Fibroblast of pulmonary artery (primary cell): ENCODE measurements around the gene SLAIN1.
A peak's percentile ranks its signal among the peaks of the same experiment; 100 is the strongest.

Experiments
- DNase-seq: peaks from one replicate; pipeline ENCODE4 v3.0.0-alpha.2; 2010; ENCODE audit warnings: low read depth
- H3K4me3 ChIP-seq: replicated peaks from 2 replicates; pipeline ENCODE4 v1.5.1; 2011; ENCODE audit warnings: low read depth, mild to moderate bottlenecking, control low read depth, low read length, moderate library complexity
- TF ChIP-seq, protein P1 (sequence below): IDR thresholded peaks from 2 replicates; pipeline ENCODE4 v1.5.1; 2011; ENCODE audit warnings: mild to moderate bottlenecking, control low read depth, low read length, inconsistent platforms; ENCODE audit errors: missing control alignments

The SLAIN1 gene

DNA sequence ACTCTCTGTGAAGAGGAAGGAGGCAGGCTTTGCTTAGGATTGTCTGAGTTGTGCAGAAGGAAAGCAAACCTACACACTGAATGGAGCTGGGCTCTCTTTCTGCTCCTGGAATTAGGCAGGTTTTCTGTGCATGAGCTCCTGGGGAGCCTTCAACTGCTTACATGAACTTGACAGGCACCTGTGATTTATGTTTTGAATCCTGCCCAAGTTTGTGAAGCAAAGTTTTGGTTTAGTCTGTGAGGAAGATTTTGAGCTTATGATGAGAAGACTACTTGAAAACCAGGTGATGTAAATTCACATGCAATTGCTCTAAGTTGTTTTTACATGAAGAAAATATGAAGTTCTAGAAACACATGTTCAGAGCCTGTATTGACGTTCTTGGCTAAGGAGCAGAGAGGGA is 109.0 kb downstream of the SLAIN1 start:
- TF ChIP-seq, protein P1, sequence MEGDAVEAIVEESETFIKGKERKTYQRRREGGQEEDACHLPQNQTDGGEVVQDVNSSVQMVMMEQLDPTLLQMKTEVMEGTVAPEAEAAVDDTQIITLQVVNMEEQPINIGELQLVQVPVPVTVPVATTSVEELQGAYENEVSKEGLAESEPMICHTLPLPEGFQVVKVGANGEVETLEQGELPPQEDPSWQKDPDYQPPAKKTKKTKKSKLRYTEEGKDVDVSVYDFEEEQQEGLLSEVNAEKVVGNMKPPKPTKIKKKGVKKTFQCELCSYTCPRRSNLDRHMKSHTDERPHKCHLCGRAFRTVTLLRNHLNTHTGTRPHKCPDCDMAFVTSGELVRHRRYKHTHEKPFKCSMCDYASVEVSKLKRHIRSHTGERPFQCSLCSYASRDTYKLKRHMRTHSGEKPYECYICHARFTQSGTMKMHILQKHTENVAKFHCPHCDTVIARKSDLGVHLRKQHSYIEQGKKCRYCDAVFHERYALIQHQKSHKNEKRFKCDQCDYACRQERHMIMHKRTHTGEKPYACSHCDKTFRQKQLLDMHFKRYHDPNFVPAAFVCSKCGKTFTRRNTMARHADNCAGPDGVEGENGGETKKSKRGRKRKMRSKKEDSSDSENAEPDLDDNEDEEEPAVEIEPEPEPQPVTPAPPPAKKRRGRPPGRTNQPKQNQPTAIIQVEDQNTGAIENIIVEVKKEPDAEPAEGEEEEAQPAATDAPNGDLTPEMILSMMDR = no peak
- DNase-seq = no peak
- H3K4me3 ChIP-seq = no peak overlapping the region

DNA sequence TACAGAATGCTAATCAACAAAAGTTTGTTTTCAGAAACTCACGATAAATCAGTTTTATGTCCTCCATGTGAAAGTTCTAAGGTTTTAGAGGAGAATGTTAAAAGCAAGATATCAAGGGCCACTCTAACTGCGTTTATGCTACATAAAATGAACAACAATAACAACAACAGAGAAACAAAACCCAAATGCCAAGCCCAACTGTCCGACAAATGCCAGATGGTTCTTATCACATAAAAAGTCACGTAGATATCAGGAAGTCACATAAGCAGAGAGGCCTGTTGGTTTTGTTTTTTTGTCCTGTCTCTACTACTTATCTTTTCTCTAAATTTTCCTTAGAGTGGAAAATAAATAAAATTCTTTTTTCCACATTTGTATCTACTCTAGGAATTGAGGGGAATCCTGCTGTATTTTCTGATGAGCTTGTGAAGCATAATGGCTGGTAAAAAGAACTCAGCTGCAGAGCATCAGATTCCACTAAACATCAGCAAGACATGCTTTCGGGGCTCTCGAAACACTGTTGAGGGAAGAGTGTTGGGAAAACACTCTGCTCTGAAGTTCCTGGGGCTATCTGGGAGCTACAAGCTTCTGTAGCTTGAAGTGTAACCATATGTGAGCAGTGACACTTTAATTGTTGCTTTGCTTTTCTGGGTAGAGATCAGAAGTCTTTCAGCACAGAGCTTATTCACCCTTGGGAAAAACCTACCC is 110.1 kb downstream of the SLAIN1 start:
- H3K4me3 ChIP-seq = no peak overlapping the region
- TF ChIP-seq, protein P1 = no peak
- DNase-seq = no peak

DNA sequence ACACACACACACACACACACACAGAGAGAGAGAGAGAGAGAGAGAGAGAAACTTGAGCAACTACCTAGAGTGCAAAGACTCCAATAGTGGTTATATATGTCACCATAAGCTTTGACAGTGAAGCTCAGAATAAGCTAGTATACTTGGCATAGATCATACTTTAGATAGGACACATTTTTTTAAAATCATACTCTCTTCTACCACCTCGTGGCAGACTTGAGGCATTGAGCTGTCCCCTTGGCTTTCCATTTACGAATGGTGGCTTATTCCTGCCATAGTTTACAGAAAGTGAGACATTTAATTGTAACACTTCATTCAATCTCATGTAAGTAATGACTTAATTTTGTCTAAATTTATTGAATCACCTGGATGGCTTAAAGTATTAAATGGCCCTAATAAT is 112.9 kb downstream of the SLAIN1 start:
- TF ChIP-seq, protein P1 = peak; percentile 48
- DNase-seq = peak; percentile 48
- H3K4me3 ChIP-seq = no peak overlapping the region

DNA sequence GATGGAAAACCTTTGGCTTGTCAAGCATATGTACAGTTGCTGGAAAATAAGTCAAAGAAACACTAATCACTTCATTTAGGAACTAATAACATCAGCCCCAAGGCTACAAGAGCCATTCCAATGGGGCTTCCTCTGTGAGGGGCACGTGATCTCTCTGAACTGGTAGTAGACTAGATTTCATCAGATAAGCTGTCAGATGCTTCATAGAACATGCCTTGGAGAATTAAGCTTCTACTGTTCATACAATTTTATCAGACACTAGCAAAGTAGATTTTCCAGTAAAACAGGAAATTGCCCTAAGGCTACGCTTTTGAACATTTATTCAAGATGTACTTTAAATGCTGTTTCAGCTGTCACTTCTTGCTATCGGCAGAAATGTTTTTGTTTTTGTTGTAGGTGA is 113.4 kb downstream of the SLAIN1 start:
- TF ChIP-seq, protein P1 = no peak
- no peak for DNase-seq
- no peak overlapping the region for H3K4me3 ChIP-seq

DNA sequence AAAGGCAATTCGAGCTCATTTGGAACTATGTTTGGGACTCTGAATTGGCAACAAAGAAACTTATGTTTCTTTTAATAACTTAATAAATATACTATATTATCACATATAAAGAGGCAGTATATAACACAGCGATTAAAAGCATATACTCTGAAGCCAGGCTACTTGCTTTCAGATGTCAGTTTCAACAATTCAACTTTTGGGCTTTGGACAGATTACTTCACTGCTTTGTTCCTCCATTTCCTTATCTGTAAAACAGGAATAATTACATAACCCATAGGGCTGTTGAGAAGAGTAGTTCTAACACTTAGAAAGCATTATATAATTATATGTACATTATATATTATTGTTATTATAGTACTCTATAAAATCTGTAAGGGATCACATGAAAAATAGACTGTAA is 113.9 kb downstream of the SLAIN1 start:
- H3K4me3 ChIP-seq = no peak overlapping the region
- TF ChIP-seq, protein P1 = no peak
- no peak for DNase-seq

DNA sequence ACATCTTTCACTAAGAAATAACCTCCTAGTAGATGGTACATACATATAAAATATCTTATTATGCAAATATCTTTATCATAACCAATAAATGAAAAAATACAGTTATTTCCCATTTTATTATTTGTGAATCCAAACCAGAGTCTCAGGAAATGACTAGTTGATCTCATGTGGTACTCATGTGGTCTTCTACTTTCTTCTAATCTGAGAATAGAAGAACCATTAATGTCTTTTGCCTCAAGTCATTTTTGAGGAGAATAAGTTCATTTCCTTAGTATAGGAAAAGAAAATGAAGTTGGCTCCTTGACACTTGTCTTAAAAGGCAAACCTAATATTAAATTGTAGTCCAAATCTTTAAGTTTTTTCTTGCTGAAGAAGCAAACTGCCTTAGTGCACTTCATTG is 114.5 kb downstream of the SLAIN1 start:
- DNase-seq = no peak
- TF ChIP-seq, protein P1 = no peak
- no peak overlapping the region for H3K4me3 ChIP-seq
